Tibial nerve (tissue), 3 donors: ENCODE data around the gene EFCAB14.
"Not testable (repeated sequence)": the region's sequence is repeated elsewhere in the genome, so short reads cannot be mapped to it uniquely, and the experiment has no call there.

Source experiments
- POLR2A ChIP-seq, 2 donors: fragments of 450-650 bp; IDR thresholded peaks; one replicate each; pipeline ENCODE4 v1.6.1; 2017; ENCODE audit warnings: antibody characterized with exemption in 2 of 2, mild to moderate bottlenecking in 2 of 2, moderate library complexity in 2 of 2
- TF ChIP-seq, protein P1 (sequence below), 5 experiments: fragments of 200-600 bp in 3 of 5; fragments of 450-650 bp in 2 of 5; sonication (generic) in 3 of 5; IDR thresholded peaks; one replicate each; pipeline ENCODE4 v1.5.1; 2016 to 2019; ENCODE audit warnings: antibody characterized with exemption in 5 of 5, mild to moderate bottlenecking in 3 of 5, moderate library complexity in 2 of 5

DNA sequence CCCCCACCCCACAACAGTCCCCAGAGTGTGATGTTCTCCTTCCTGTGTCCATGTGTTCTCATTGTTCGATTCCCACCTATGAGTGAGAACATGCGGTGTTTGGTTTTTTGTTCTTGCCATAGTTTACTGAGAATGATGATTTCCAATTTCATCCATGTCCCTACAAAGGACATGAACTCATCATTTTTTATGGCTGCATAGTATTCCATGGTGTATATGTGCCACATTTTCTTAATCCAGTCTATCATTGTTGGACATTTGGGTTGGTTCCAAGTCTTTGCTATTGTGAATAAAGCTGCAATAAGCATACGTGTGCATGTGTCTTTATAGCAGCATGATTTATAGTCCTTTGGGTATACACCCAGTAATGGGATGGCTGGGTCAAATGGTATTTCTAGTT is 67.8 kb downstream of the EFCAB14 start:
- TF ChIP-seq, protein P1, sequence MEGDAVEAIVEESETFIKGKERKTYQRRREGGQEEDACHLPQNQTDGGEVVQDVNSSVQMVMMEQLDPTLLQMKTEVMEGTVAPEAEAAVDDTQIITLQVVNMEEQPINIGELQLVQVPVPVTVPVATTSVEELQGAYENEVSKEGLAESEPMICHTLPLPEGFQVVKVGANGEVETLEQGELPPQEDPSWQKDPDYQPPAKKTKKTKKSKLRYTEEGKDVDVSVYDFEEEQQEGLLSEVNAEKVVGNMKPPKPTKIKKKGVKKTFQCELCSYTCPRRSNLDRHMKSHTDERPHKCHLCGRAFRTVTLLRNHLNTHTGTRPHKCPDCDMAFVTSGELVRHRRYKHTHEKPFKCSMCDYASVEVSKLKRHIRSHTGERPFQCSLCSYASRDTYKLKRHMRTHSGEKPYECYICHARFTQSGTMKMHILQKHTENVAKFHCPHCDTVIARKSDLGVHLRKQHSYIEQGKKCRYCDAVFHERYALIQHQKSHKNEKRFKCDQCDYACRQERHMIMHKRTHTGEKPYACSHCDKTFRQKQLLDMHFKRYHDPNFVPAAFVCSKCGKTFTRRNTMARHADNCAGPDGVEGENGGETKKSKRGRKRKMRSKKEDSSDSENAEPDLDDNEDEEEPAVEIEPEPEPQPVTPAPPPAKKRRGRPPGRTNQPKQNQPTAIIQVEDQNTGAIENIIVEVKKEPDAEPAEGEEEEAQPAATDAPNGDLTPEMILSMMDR (IDR thresholded peaks at IDR 0.05), result not testable (repeated sequence)
- TF ChIP-seq POLR2A (IDR thresholded peaks at IDR 0.05), result not testable (repeated sequence)
